Loucy (cell line): ENCODE results near the gene S100A7A.

Experiments
- H2AFZ ChIP-seq: fragments of 200-600 bp; sonication (generic); 2 replicates; pipeline ENCODE4 v1.6.0; 2016; ENCODE audit warnings: antibody characterized with exemption, mild to moderate bottlenecking, low read length, moderate library complexity
- H3F3A ChIP-seq: fragments of 200-600 bp; 2 replicates; pipeline ENCODE4 v1.6.0; 2016; ENCODE audit warnings: antibody characterized with exemption, low read depth, mild to moderate bottlenecking
- H3K27me3 ChIP-seq: fragments of 200-600 bp; sonication (generic); 2 replicates; pipeline ENCODE4 v1.6.1; 2014; ENCODE audit warnings: low read length, mild to moderate bottlenecking; ENCODE audit not compliant: insufficient read depth, poor library complexity, severe bottlenecking
- H3K36me3 ChIP-seq: fragments of 200-600 bp; sonication (generic); 2 replicates; pipeline ENCODE4 v1.6.1; 2016; ENCODE audit warnings: low read length; ENCODE audit not compliant: insufficient read depth
- H3K4me1 ChIP-seq: fragments of 200-600 bp; sonication (generic); 2 replicates; pipeline ENCODE4 v1.5.1; 2014; ENCODE audit warnings: low read length, mild to moderate bottlenecking; ENCODE audit not compliant: insufficient read depth, poor library complexity, severe bottlenecking
- H3K4me2 ChIP-seq: fragments of 200-600 bp; sonication (generic); 2 replicates; pipeline ENCODE4 v1.6.0; 2014; ENCODE audit warnings: antibody characterized with exemption, low read length, low read depth, mild to moderate bottlenecking; ENCODE audit not compliant: poor library complexity, severe bottlenecking
- H3K4me3 ChIP-seq: fragments of 200-600 bp; sonication (generic); 2 replicates; pipeline ENCODE4 v1.5.1; 2014; ENCODE audit warnings: low read length, mild to moderate bottlenecking, mixed read lengths; ENCODE audit not compliant: poor library complexity, severe bottlenecking
- H3K79me2 ChIP-seq: fragments of 200-600 bp; sonication (generic); 2 replicates; pipeline ENCODE4 v1.6.1; 2014; ENCODE audit warnings: low read length; ENCODE audit not compliant: insufficient read depth
- H3K9ac ChIP-seq: fragments of 200-600 bp; sonication (generic); 2 replicates; pipeline ENCODE4 v1.6.0; 2014; ENCODE audit warnings: mild to moderate bottlenecking, low read depth, low read length, moderate library complexity; ENCODE audit not compliant: poor library complexity, severe bottlenecking
- H3K9me2 ChIP-seq: fragments of 200-600 bp; sonication (generic); replicated peaks from 2 replicates; pipeline ENCODE4 v1.6.1; 2016; ENCODE audit warnings: low read depth, low read length, mixed read lengths
- H3K9me3 ChIP-seq: fragments of 200-600 bp; sonication (generic); 2 replicates; pipeline ENCODE4 v1.6.1; 2014; ENCODE audit warnings: mild to moderate bottlenecking, antibody characterized with exemption, low read length, low read depth; ENCODE audit not compliant: insufficient read depth
- H4K20me1 ChIP-seq: fragments of 200-600 bp; sonication (generic); 2 replicates; pipeline ENCODE4 v1.6.0; 2014; ENCODE audit warnings: antibody characterized with exemption, low read length, mild to moderate bottlenecking; ENCODE audit not compliant: insufficient read depth, poor library complexity, severe bottlenecking
- CTCF ChIP-seq: fragments of 200-600 bp; sonication (generic); conservative IDR thresholded peaks from 2 replicates; pipeline ENCODE4 v1.5.1; 2014; ENCODE audit warnings: mild to moderate bottlenecking, antibody characterized with exemption, low read length
- EZH2phosphoT487 ChIP-seq: fragments of 200-600 bp; IDR thresholded peaks from 2 replicates; pipeline ENCODE4 v1.6.1; 2018; ENCODE audit warnings: antibody characterized with exemption, mild to moderate bottlenecking, moderate library complexity, borderline replicate concordance

Gene S100A7A

GRCh38 chr1:153380711-153381110, 35.6 kb upstream of the S100A7A start:
- H3K4me2 ChIP-seq = no peak overlapping the region
- TF ChIP-seq CTCF = no peak
- no peak for TF ChIP-seq EZH2phosphoT487
- no peaks in the 10 kb centered on the region for H3K36me3 ChIP-seq
- no peaks in the 10 kb centered on the region for H3K79me2 ChIP-seq
- H3F3A ChIP-seq = no peaks in the 10 kb centered on the region
- no peak overlapping the region for H2AFZ ChIP-seq
- no peak overlapping the region for H3K9ac ChIP-seq
- no peaks in the 10 kb centered on the region for H3K9me3 ChIP-seq
- H3K4me3 ChIP-seq = no peak overlapping the region
- H3K4me1 ChIP-seq = no peaks in the 10 kb centered on the region
- no peaks in the 10 kb centered on the region for H3K9me2 ChIP-seq
- no peaks in the 10 kb centered on the region for H3K27me3 ChIP-seq
- no peaks in the 10 kb centered on the region for H4K20me1 ChIP-seq

- no peaks in the 10 kb centered on the region for H3K4me1 ChIP-seq
- H3K79me2 ChIP-seq = no peaks in the 10 kb centered on the region
- no peaks in the 10 kb centered on the region for H3F3A ChIP-seq
- H3K9me3 ChIP-seq = no peaks in the 10 kb centered on the region
- no peak overlapping the region for H3K4me2 ChIP-seq
- H3K27me3 ChIP-seq = no peaks in the 10 kb centered on the region
- TF ChIP-seq CTCF = no peak
- no peak for TF ChIP-seq EZH2phosphoT487
- no peaks in the 10 kb centered on the region for H4K20me1 ChIP-seq
- no peaks in the 10 kb centered on the region for H3K9me2 ChIP-seq
- H3K4me3 ChIP-seq = no peak overlapping the region
- H2AFZ ChIP-seq = no peak overlapping the region
- H3K9ac ChIP-seq = no peak overlapping the region
- H3K36me3 ChIP-seq = no peaks in the 10 kb centered on the region
These were observed 31.3 kb upstream of the S100A7A start for GRCh38 chr1:153384958-153385580.

GRCh38 chr1:153386500-153386901, 29.8 kb upstream of the S100A7A start:
- H3K9ac ChIP-seq = no peak overlapping the region
- H3K9me2 ChIP-seq = no peaks in the 10 kb centered on the region
- no peaks in the 10 kb centered on the region for H4K20me1 ChIP-seq
- TF ChIP-seq CTCF = no peak
- no peak for TF ChIP-seq EZH2phosphoT487
- H3F3A ChIP-seq = no peaks in the 10 kb centered on the region
- no peaks in the 10 kb centered on the region for H3K36me3 ChIP-seq
- no peak overlapping the region for H2AFZ ChIP-seq
- H3K4me2 ChIP-seq = no peak overlapping the region
- H3K4me1 ChIP-seq = no peaks in the 10 kb centered on the region
- H3K79me2 ChIP-seq = no peaks in the 10 kb centered on the region
- no peak overlapping the region for H3K4me3 ChIP-seq
- H3K27me3 ChIP-seq = no peaks in the 10 kb centered on the region
- no peaks in the 10 kb centered on the region for H3K9me3 ChIP-seq
